Transverse colon (tissue), 4 donors: ENCODE data around the gene CDKL5. TPM values are rescaled to one million over a fixed set of nuclear protein-coding genes. Genes with fewer than 3 reads are reported as not detected.

ENCODE experiments used
- DNase-seq: peaks from one replicate; pipeline ENCODE4 v3.0.0-alpha.2; 2019
- H3K27ac ChIP-seq, 4 donors: fragments of 200-600 bp; sonication (generic); 2 replicates each; pipeline ENCODE4 v1.5.1; 2016 to 2018; ENCODE audit warnings: inconsistent platforms in 4 of 4
- H3K27me3 ChIP-seq: fragments of 200-600 bp; sonication (generic); 2 replicates; pipeline ENCODE4 v1.5.1; 2017; ENCODE audit warnings: inconsistent platforms
- H3K36me3 ChIP-seq, 4 donors: fragments of 200-600 bp; sonication (generic); 2 replicates each; pipeline ENCODE4 v1.5.1; 2017 to 2019; ENCODE audit warnings: inconsistent platforms in 4 of 4
- H3K4me1 ChIP-seq, 4 donors: fragments of 200-600 bp; sonication (generic); 2 replicates each; pipeline ENCODE4 v1.5.1; 2017 to 2020; ENCODE audit warnings: inconsistent platforms in 4 of 4
- H3K4me3 ChIP-seq, 4 donors: fragments of 200-600 bp; sonication (generic); 1 replicate in 1 of 4; 2 replicates in 3 of 4; pipeline versions ENCODE4 v1.5.1 to v1.6.1; 2017 to 2019; ENCODE audit warnings: inconsistent platforms in 4 of 4
- H3K9me3 ChIP-seq, 2 donors: fragments of 200-600 bp; sonication (generic); 2 replicates each; pipeline ENCODE4 v1.5.1; 2017 to 2019; ENCODE audit warnings: inconsistent platforms in 2 of 2
- CTCF ChIP-seq, 5 experiments: fragments of 200-600 bp in 3 of 5; fragments of 450-650 bp in 2 of 5; sonication (generic) in 3 of 5; IDR thresholded peaks; 1 replicate in 2 of 5; 2 replicates in 3 of 5; pipeline ENCODE4 v1.5.1; 2016 to 2017; ENCODE audit warnings: antibody characterized with exemption in 5 of 5, inconsistent platforms in 3 of 5, mild to moderate bottlenecking in 2 of 5, moderate library complexity in 1 of 5
- EP300 ChIP-seq: sonication (generic); formaldehyde crosslinking; IDR thresholded peaks from one replicate; pipeline ENCODE4 v1.6.1; 2017; ENCODE audit warnings: antibody characterized with exemption, low read depth
- POLR2A ChIP-seq: fragments of 450-650 bp; IDR thresholded peaks from one replicate; pipeline ENCODE4 v1.6.1; 2016; ENCODE audit warnings: antibody characterized with exemption, mild to moderate bottlenecking, moderate library complexity
- POLR2AphosphoS5 ChIP-seq, 3 donors: sonication (generic); formaldehyde crosslinking; IDR thresholded peaks; one replicate each; pipeline ENCODE4 v1.6.1; 2016; ENCODE audit warnings: antibody characterized with exemption in 3 of 3
- WGBS, 2 donors: methylation state at CpG; one replicate each; pipeline ENCODE4 v1.1.5; 2018; ENCODE audit warnings: low coverage in 1 of 2; 5-methylcytosine and 5-hydroxymethylcytosine counted together
- in situ Hi-C, 4 donors: fragments of 200-750 bp; cut with MboI; loops; one replicate each; pipeline versions ENCODE4 v1.15.0 to v1.15.1; 2017; ENCODE audit warnings: low sequenced_read_pairs in 3 of 4, low pct_ligation_motif_present in 1 of 4, low pct_unique_long_range_greater_than_20kb in 1 of 4
- intact Hi-C: fragments of 100-400 bp; cut with DNase I; formaldehyde crosslinking; loops from one replicate; pipeline ENCODE4 v1.15.1; 2023; ENCODE audit warnings: low total_unique reads
- total RNA-seq, 4 donors: library from RNA; depleted of rRNA; stranded (reverse); fragments of >200 nt; gene quantifications; one replicate each; pipeline ENCODE4 v1.1.0, GENCODE V29; 2016

Gene CDKL5
- total RNA-seq, 4 donors from 2014 or later = 0.75 to 4.8 (median 3.5) TPM

DNA sequence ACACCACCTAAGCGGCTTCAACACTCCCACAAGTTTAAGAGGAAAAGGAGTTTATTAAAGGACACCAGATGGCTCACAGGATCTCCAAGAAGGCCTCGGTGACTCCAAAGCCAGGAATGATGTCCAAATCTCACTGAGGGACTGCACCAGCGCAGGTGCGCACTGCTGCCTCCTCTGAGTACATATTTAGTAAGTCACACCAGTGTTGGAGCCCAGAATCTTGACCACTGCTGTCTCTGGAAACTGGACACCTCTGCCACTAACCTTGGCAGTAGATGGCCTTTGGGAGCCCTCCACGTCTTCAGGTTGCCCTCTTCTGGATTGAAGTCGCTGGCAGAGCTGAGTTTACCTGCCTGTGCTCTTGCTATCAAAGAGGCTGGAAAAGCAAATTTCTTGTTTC, 256.6 kb downstream of the CDKL5 start:
- H3K4me3 ChIP-seq = no peak overlapping the region
- in situ Hi-C loops (no loop called here), intact Hi-C loops (no loop called here)
- no peaks in the 10 kb centered on the region for H3K4me1 ChIP-seq
- WGBS, 2 donors = 87% methylated on average over 6 of the region's 6 CpGs; no CpG with 5 or more reads in 1 of the 2 donors
- no peaks in the 10 kb centered on the region for H3K27me3 ChIP-seq
- H3K27ac ChIP-seq = no peak overlapping the region
- no peaks in the 10 kb centered on the region for H3K36me3 ChIP-seq
- TF ChIP-seq EP300 (no peak), POLR2AphosphoS5 (IDR thresholded peaks at IDR 0.05) (no peak), POLR2A (no peak), CTCF (IDR thresholded peaks at IDR 0.05) (no peak)
- no peaks in the 10 kb centered on the region for H3K9me3 ChIP-seq
- DNase-seq = no peak

DNA sequence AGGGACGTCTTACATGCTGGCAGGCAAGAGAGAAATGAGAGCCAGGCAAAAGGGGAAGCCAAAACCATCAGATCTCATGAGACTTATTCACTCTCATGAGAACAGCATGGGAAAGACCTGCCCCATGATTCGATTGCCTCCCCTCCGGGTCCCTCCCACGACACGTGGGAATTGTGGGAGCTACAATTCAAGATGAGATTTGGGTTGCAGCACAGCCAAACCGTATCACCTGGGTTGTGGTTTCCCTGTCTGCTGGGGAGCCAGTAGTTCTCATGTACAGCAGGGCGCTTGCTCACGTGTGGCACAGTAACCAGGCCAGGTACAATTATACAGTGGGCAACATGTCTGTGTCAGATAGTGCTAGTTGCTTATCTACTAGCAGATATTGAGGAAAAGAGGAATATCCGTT, 257.6 kb downstream of the CDKL5 start:
- no peak overlapping the region for H3K4me3 ChIP-seq
- H3K9me3 ChIP-seq = no peaks in the 10 kb centered on the region
- WGBS, 2 donors = 76% methylated on average over 9 of the region's 9 CpGs; no CpG with 5 or more reads in 1 of the 2 donors
- no peaks in the 10 kb centered on the region for H3K36me3 ChIP-seq
- TF ChIP-seq POLR2A (no peak), POLR2AphosphoS5 (IDR thresholded peaks at IDR 0.05) (no peak), CTCF (IDR thresholded peaks at IDR 0.05) (no peak), EP300 (no peak)
- in situ Hi-C loops (no loop called here), intact Hi-C loops (no loop called here)
- no peak for DNase-seq
- H3K27ac ChIP-seq = no peak overlapping the region
- H3K4me1 ChIP-seq = no peaks in the 10 kb centered on the region
- H3K27me3 ChIP-seq = no peaks in the 10 kb centered on the region

- Histone ChIP-seq H3K4me1 (no peaks in the 10 kb centered on the region), H3K27ac (no peak overlapping the region), H3K9me3 (no peaks in the 10 kb centered on the region), H3K27me3 (no peaks in the 10 kb centered on the region), H3K36me3 (no peaks in the 10 kb centered on the region), H3K4me3 (no peak overlapping the region)
- in situ Hi-C loops (no loop called here), intact Hi-C loops (no loop called here)
- no peak for DNase-seq
- TF ChIP-seq POLR2AphosphoS5 (IDR thresholded peaks at IDR 0.05) (no peak), EP300 (no peak), CTCF (IDR thresholded peaks at IDR 0.05) (no peak), POLR2A (no peak)
- 82 to 100% methylated on average over 1 to 7 of the region's 7 CpGs for WGBS, 2 donors
These were observed 262.6 kb downstream of the CDKL5 start for GRCh38 chrX:18687856-18688495.

DNA sequence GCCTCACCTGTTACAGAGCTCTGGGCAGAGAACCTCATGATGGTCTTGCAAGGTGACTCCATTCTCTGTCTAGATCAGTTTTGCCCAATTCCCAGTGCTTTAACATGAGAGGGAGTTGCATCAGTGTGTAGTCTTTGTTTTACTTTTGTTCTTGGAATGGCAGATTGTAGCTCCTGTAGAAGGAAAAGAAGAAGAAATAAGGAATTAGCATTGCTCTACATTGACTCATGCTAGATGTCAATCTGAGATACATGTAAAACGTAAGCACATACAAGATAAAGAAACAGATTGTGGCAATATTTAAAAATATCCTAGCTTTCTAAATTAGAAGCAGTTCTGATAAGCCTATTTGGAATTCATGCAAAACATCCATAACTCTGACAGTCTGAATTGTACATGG, 266.0 kb downstream of the CDKL5 start:
- H3K36me3 ChIP-seq = no peaks in the 10 kb centered on the region
- intact Hi-C loops (no loop called here), in situ Hi-C loops (no loop called here)
- DNase-seq = no peak
- no peak overlapping the region for H3K27ac ChIP-seq
- TF ChIP-seq CTCF (IDR thresholded peaks at IDR 0.05) = no peak
- no peak for TF ChIP-seq POLR2A
- no peak for TF ChIP-seq POLR2AphosphoS5 (IDR thresholded peaks at IDR 0.05)
- TF ChIP-seq EP300 = no peak
- H3K4me1 ChIP-seq = no peaks in the 10 kb centered on the region
- no peaks in the 10 kb centered on the region for H3K27me3 ChIP-seq
- no peaks in the 10 kb centered on the region for H3K9me3 ChIP-seq
- H3K4me3 ChIP-seq = no peak overlapping the region
- WGBS, 2 donors = 53 to 86% methylated on average over 1 of the region's 1 CpG
